WTC11 (cell line): ENCODE measurements around the gene LRRC49. TPM values are rescaled to one million over a fixed set of nuclear protein-coding genes. Genes with fewer than 3 reads are reported as not detected.

Experiments
- ATAC-seq: fragments of 200-7000 bp; cut with Tn5 transposase; 2 replicates; pipeline ENCODE4 v1.10.0; 2021; ENCODE audit warnings: mild to moderate bottlenecking, moderate library complexity
- CTCF ChIA-PET: fragments of 300-600 bp; sonication (Branson Sonifier 250); formaldehyde crosslinking; loops from one replicate; lab custom pipeline; 2021; ENCODE audit warnings: antibody characterized with exemption; lab: Charles Lee
- POLR2A ChIA-PET: fragments of 350-600 bp; sonication (Branson Sonifier 250); formaldehyde crosslinking; loops from one replicate; lab custom pipeline; 2021; ENCODE audit warnings: antibody characterized with exemption; lab: Charles Lee
- DNase-seq: peaks from one replicate; pipeline ENCODE4 v3.0.0; 2021; ENCODE audit warnings: low spot score
- H3K27ac Mint-ChIP-seq: 2 replicates; pipeline ENCODE4 v1.8.0; 2021; ENCODE audit warnings: mixed read lengths
- H3K27me3 Mint-ChIP-seq: 2 replicates; pipeline ENCODE4 v1.8.0; 2021; ENCODE audit warnings: low read depth, mild to moderate bottlenecking, moderate library complexity, mixed read lengths
- H3K36me3 Mint-ChIP-seq: 2 replicates; pipeline ENCODE4 v1.8.0; 2021; ENCODE audit warnings: mixed read lengths
- H3K4me1 Mint-ChIP-seq: 2 replicates; pipeline ENCODE4 v1.8.0; 2022; ENCODE audit warnings: mixed read lengths
- H3K4me3 Mint-ChIP-seq: 2 replicates; pipeline ENCODE4 v1.8.0; 2021; ENCODE audit warnings: mild to moderate bottlenecking, moderate library complexity, mixed read lengths
- H3K9me3 Mint-ChIP-seq: 2 replicates; pipeline ENCODE4 v1.8.0; 2021; ENCODE audit warnings: mixed read lengths
- CREB1 ChIP-seq: sonication (generic); formaldehyde crosslinking; IDR thresholded peaks from 2 replicates; pipeline ENCODE4 v1.8.0; 2023; ENCODE audit warnings: mild to moderate bottlenecking, missing genetic modification reagents
- EMX1 ChIP-seq: fragments of 250-450 bp; sonication (Bioruptor Pico); IDR thresholded peaks from 2 replicates; pipeline ENCODE4 v1.8.0; 2021; ENCODE audit warnings: mild to moderate bottlenecking
- FOXK1 ChIP-seq: sonication (generic); formaldehyde crosslinking; IDR thresholded peaks from 2 replicates; pipeline ENCODE4 v1.8.0; 2022; ENCODE audit warnings: mild to moderate bottlenecking, moderate library complexity, missing genetic modification reagents
- HMGA2 ChIP-seq: fragments of 250-450 bp; sonication (Bioruptor Pico); IDR thresholded peaks from 2 replicates; pipeline ENCODE4 v1.4.0; 2021; ENCODE audit warnings: mild to moderate bottlenecking, moderate library complexity
- NFATC4 ChIP-seq: fragments of 250-450 bp; sonication (Bioruptor Pico); IDR thresholded peaks from 2 replicates; pipeline ENCODE4 v1.9.0; 2021; ENCODE audit warnings: mild to moderate bottlenecking
- NFYB ChIP-seq: sonication (generic); formaldehyde crosslinking; conservative IDR thresholded peaks from 2 replicates; pipeline ENCODE4 v1.8.0; 2022; ENCODE audit warnings: low read depth, missing genetic modification reagents
- NR3C1 ChIP-seq: sonication (generic); formaldehyde crosslinking; conservative IDR thresholded peaks from 2 replicates; pipeline ENCODE4 v1.8.1; 2023; ENCODE audit warnings: low read depth, mild to moderate bottlenecking, missing genetic modification reagents
- OVOL2 ChIP-seq: fragments of 250-450 bp; sonication (Bioruptor Pico); IDR thresholded peaks from 2 replicates; pipeline ENCODE4 v1.9.0; 2021; ENCODE audit warnings: mild to moderate bottlenecking, borderline replicate concordance
- SMAD3 ChIP-seq: sonication (generic); formaldehyde crosslinking; IDR thresholded peaks from 2 replicates; pipeline ENCODE4 v1.8.0; 2022; ENCODE audit warnings: missing genetic modification reagents, mild to moderate bottlenecking, borderline replicate concordance
- SP1 ChIP-seq: sonication (generic); formaldehyde crosslinking; conservative IDR thresholded peaks from 2 replicates; pipeline ENCODE4 v1.8.1; 2022; ENCODE audit warnings: missing genetic modification reagents
- USF2 ChIP-seq: sonication (generic); formaldehyde crosslinking; IDR thresholded peaks from 2 replicates; pipeline ENCODE4 v1.8.1; 2023; ENCODE audit warnings: mild to moderate bottlenecking, missing genetic modification reagents, moderate library complexity
- ZNF121 ChIP-seq: sonication (generic); formaldehyde crosslinking; IDR thresholded peaks from 2 replicates; pipeline ENCODE4 v1.8.0; 2023; ENCODE audit warnings: missing genetic modification reagents
- ZNF219 ChIP-seq: sonication (generic); formaldehyde crosslinking; IDR thresholded peaks from 2 replicates; pipeline ENCODE4 v1.8.0; 2023; ENCODE audit warnings: missing genetic modification reagents, mild to moderate bottlenecking, borderline replicate concordance
- ZNF317 ChIP-seq: sonication (generic); formaldehyde crosslinking; IDR thresholded peaks from 2 replicates; pipeline ENCODE4 v1.8.1; 2023; ENCODE audit warnings: low read depth, mild to moderate bottlenecking, moderate library complexity, missing genetic modification reagents, borderline replicate concordance
- ZNF512 ChIP-seq: sonication (generic); formaldehyde crosslinking; IDR thresholded peaks from 2 replicates; pipeline ENCODE4 v1.8.1; 2022; ENCODE audit warnings: missing genetic modification reagents, borderline replicate concordance
- total RNA-seq: library from RNA; stranded (reverse); gene quantifications from 3 replicates; pipeline ENCODE4 v1.2.3, GENCODE V29; 2021
- TF ChIP-seq, protein P1 (sequence below): fragments of 250-450 bp; sonication (Bioruptor Pico); IDR thresholded peaks from 2 replicates; pipeline ENCODE4 v1.9.0; 2021; ENCODE audit warnings: mild to moderate bottlenecking
- TF ChIP-seq, protein P2 (sequence below): sonication (generic); formaldehyde crosslinking; IDR thresholded peaks from 2 replicates; pipeline ENCODE4 v1.8.1; 2023; ENCODE audit warnings: mild to moderate bottlenecking, moderate library complexity, missing genetic modification reagents
- TF ChIP-seq, protein P3 (sequence below): sonication (generic); formaldehyde crosslinking; IDR thresholded peaks from 2 replicates; pipeline ENCODE4 v1.8.0; 2023; ENCODE audit warnings: missing genetic modification reagents
- TF ChIP-seq, protein P4 (sequence below): fragments of 250-450 bp; sonication (Bioruptor Pico); IDR thresholded peaks from 2 replicates; pipeline ENCODE4 v1.9.0; 2021; ENCODE audit warnings: mild to moderate bottlenecking
- TF ChIP-seq, protein P5 (sequence below): sonication (generic); formaldehyde crosslinking; IDR thresholded peaks from 2 replicates; pipeline ENCODE4 v1.8.1; 2022; ENCODE audit warnings: mild to moderate bottlenecking, moderate library complexity, missing genetic modification reagents
- TF ChIP-seq, protein P6 (sequence below): sonication (generic); formaldehyde crosslinking; conservative IDR thresholded peaks from 2 replicates; pipeline ENCODE4 v1.8.1; 2023; ENCODE audit warnings: mild to moderate bottlenecking, low read depth, missing genetic modification reagents, moderate library complexity

LRRC49 gene
- total RNA-seq, 1 experiment from 2014 or later: 6.9 TPM

DNA sequence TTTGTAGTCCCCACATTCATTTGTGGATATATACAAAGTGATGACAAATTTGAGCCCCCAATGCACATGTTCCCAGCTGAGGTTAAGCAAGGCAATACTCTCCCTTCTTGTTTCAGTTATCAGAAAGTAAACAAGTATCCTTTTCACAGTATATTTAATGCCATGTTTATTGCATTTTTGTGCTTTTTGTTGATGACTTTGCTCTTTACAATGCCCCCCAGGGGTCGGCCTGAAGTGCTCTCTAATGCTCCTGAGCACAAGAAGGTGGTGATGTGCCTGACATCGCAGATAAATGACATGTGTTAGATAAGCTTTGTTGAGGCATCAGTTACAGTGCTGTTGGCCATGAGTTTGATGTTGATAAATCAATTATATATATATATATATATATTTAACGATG lies 165.0 kb downstream of the LRRC49 start:
- no peaks in the 10 kb centered on the region; the same call in 1 of the 2 replicates for H3K4me1 Mint-ChIP-seq
- no peak for TF ChIP-seq HMGA2 (CRISPR knock-in tag)
- TF ChIP-seq USF2 (CRISPR knock-in tag): no peak
- no peak for TF ChIP-seq FOXK1 (CRISPR knock-in tag)
- TF ChIP-seq, protein P1, sequence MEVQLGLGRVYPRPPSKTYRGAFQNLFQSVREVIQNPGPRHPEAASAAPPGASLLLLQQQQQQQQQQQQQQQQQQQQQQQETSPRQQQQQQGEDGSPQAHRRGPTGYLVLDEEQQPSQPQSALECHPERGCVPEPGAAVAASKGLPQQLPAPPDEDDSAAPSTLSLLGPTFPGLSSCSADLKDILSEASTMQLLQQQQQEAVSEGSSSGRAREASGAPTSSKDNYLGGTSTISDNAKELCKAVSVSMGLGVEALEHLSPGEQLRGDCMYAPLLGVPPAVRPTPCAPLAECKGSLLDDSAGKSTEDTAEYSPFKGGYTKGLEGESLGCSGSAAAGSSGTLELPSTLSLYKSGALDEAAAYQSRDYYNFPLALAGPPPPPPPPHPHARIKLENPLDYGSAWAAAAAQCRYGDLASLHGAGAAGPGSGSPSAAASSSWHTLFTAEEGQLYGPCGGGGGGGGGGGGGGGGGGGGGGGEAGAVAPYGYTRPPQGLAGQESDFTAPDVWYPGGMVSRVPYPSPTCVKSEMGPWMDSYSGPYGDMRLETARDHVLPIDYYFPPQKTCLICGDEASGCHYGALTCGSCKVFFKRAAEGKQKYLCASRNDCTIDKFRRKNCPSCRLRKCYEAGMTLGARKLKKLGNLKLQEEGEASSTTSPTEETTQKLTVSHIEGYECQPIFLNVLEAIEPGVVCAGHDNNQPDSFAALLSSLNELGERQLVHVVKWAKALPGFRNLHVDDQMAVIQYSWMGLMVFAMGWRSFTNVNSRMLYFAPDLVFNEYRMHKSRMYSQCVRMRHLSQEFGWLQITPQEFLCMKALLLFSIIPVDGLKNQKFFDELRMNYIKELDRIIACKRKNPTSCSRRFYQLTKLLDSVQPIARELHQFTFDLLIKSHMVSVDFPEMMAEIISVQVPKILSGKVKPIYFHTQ: no peak
- TF ChIP-seq NFYB: no peak
- TF ChIP-seq, protein P2, sequence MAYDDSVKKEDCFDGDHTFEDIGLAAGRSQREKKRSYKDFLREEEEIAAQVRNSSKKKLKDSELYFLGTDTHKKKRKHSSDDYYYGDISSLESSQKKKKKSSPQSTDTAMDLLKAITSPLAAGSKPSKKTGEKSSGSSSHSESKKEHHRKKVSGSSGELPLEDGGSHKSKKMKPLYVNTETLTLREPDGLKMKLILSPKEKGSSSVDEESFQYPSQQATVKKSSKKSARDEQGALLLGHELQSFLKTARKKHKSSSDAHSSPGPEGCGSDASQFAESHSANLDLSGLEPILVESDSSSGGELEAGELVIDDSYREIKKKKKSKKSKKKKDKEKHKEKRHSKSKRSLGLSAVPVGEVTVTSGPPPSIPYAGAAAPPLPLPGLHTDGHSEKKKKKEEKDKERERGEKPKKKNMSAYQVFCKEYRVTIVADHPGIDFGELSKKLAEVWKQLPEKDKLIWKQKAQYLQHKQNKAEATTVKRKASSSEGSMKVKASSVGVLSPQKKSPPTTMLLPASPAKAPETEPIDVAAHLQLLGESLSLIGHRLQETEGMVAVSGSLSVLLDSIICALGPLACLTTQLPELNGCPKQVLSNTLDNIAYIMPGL (CRISPR knock-in tag): no peak
- TF ChIP-seq NFATC4 (CRISPR knock-in tag): no peak
- TF ChIP-seq, protein P3, sequence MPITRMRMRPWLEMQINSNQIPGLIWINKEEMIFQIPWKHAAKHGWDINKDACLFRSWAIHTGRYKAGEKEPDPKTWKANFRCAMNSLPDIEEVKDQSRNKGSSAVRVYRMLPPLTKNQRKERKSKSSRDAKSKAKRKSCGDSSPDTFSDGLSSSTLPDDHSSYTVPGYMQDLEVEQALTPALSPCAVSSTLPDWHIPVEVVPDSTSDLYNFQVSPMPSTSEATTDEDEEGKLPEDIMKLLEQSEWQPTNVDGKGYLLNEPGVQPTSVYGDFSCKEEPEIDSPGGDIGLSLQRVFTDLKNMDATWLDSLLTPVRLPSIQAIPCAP (CRISPR knock-in tag): no peak
- TF ChIP-seq, protein P4, sequence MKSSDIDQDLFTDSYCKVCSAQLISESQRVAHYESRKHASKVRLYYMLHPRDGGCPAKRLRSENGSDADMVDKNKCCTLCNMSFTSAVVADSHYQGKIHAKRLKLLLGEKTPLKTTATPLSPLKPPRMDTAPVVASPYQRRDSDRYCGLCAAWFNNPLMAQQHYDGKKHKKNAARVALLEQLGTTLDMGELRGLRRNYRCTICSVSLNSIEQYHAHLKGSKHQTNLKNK (CRISPR knock-in tag): no peak
- no peak for TF ChIP-seq SMAD3 (CRISPR knock-in tag)
- TF ChIP-seq, protein P5, sequence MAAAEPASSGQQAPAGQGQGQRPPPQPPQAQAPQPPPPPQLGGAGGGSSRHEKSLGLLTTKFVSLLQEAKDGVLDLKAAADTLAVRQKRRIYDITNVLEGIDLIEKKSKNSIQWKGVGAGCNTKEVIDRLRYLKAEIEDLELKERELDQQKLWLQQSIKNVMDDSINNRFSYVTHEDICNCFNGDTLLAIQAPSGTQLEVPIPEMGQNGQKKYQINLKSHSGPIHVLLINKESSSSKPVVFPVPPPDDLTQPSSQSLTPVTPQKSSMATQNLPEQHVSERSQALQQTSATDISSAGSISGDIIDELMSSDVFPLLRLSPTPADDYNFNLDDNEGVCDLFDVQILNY (CRISPR knock-in tag): no peak
- TF ChIP-seq OVOL2: no peak
- no peak for TF ChIP-seq ZNF512 (CRISPR knock-in tag)
- TF ChIP-seq ZNF317 (CRISPR knock-in tag): no peak
- no peak for TF ChIP-seq NR3C1 (CRISPR knock-in tag)
- POLR2A ChIA-PET: no interaction called here

DNA sequence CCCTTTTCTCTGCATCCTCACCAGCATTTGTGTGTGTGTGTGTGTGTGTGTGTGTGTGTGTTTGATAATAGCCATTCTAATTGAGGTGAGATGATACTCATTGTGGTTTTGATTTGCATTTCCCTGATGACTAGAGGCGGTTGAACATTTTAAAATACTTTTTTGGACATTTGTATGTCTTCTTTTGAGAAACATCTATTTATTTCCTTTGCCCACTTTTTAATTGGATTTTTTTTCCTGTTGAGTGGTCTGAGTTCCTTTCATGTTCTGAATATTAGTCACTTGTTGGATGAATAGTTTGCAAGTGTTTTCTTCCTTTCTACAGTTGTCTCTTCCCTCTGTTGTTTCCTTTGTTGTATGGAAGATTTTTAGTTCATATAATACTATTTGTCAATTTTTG lies 168.4 kb downstream of the LRRC49 start:
- no peaks in the 10 kb centered on the region for H3K27me3 Mint-ChIP-seq
- ATAC-seq (no peak), DNase-seq (no peak)
- CTCF ChIA-PET: no interaction called here
- POLR2A ChIA-PET: no interaction called here
- no peaks in the 10 kb centered on the region for H3K36me3 Mint-ChIP-seq
- no peak overlapping the region for H3K27ac Mint-ChIP-seq
- H3K4me3 Mint-ChIP-seq: no peak overlapping the region
- no peaks in the 10 kb centered on the region for H3K4me1 Mint-ChIP-seq
- peaks cover 12% of the 10 kb centered on the region for H3K9me3 Mint-ChIP-seq
- TF ChIP-seq ZNF219 (CRISPR knock-in tag): no peak
- TF ChIP-seq CREB1: no peak
- TF ChIP-seq, protein P6, sequence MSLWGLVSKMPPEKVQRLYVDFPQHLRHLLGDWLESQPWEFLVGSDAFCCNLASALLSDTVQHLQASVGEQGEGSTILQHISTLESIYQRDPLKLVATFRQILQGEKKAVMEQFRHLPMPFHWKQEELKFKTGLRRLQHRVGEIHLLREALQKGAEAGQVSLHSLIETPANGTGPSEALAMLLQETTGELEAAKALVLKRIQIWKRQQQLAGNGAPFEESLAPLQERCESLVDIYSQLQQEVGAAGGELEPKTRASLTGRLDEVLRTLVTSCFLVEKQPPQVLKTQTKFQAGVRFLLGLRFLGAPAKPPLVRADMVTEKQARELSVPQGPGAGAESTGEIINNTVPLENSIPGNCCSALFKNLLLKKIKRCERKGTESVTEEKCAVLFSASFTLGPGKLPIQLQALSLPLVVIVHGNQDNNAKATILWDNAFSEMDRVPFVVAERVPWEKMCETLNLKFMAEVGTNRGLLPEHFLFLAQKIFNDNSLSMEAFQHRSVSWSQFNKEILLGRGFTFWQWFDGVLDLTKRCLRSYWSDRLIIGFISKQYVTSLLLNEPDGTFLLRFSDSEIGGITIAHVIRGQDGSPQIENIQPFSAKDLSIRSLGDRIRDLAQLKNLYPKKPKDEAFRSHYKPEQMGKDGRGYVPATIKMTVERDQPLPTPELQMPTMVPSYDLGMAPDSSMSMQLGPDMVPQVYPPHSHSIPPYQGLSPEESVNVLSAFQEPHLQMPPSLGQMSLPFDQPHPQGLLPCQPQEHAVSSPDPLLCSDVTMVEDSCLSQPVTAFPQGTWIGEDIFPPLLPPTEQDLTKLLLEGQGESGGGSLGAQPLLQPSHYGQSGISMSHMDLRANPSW (CRISPR knock-in tag): no peak
- no peak for TF ChIP-seq SP1 (CRISPR knock-in tag)
- no peak for TF ChIP-seq EMX1 (CRISPR knock-in tag)
- TF ChIP-seq, protein P2 (CRISPR knock-in tag): no peak
- TF ChIP-seq ZNF121: no peak

More for the DNA sequence above, 165.0 kb downstream of the LRRC49 start:
- DNase-seq: no peak
- Mint-ChIP-seq H3K27ac (no peak overlapping the region), H3K27me3 (no peaks in the 10 kb centered on the region), H3K36me3 (no peaks in the 10 kb centered on the region), H3K9me3 (peaks cover 16% of the 10 kb centered on the region), H3K4me3 (no peak overlapping the region)
- CTCF ChIA-PET: no interaction called here
- ATAC-seq: no peak
